ENCODE measurements around the gene OR52E5.
A peak's percentile ranks its signal among the peaks of the same experiment; 100 is the strongest.

Gene OR52E5

GRCh38 chr11:5933116-5933515, 40.1 kb downstream of the OR52E5 start:
- no peak for DNase-seq (ENCODE audit: low spot score)

- no peak for DNase-seq (ENCODE audit: low spot score)
Observed at GRCh38 chr11:5937868-5938602, 45.0 kb downstream of the OR52E5 start.

GRCh38 chr11:5938603-5938965, 45.6 kb downstream of the OR52E5 start:
- peak; percentile 28 for DNase-seq (ENCODE audit: low spot score)

- no peak for DNase-seq (ENCODE audit: low spot score)
Observed at GRCh38 chr11:5940748-5941147, 47.7 kb downstream of the OR52E5 start.

GRCh38 chr11:5941951-5942350, 48.9 kb downstream of the OR52E5 start, which contains the start of gene OR56A3:
Gene OR56A3, plus strand, starts transcription at chr11:5942251. Its CDS starts 5,096 bp downstream, at chr11:5947347.
- no peak for DNase-seq (ENCODE audit: low spot score)

All from HuH-7 (cell line).